ENCODE results near the gene BMP7.
"Not testable (repeated sequence)": the region's sequence is repeated elsewhere in the genome, so short reads cannot be mapped to it uniquely, and the experiment has no call there.

BMP7 gene

GRCh38 chr20:57199656-57200405 lies 66.6 kb downstream of the BMP7 start:
- Mint-ChIP-seq H3K27ac (no peak overlapping the region), H3K4me3 (no peak overlapping the region), H3K4me1 (ENCODE audit: low read depth) (no peaks in the 10 kb centered on the region)

GRCh38 chr20:57198132-57199072 lies 68.0 kb downstream of the BMP7 start:
- Mint-ChIP-seq H3K36me3 (ENCODE audit: low read depth) (no peaks in the 10 kb centered on the region), H3K4me1 (ENCODE audit: low read depth) (no peaks in the 10 kb centered on the region), H3K27me3 (peaks cover 19% of the 10 kb centered on the region), H3K4me3 (no peak overlapping the region), H3K27ac (no peak overlapping the region), H3K9me3 (no peaks in the 10 kb centered on the region)
- no peak for DNase-seq

More at GRCh38 chr20:57199656-57200405, 66.6 kb downstream of the BMP7 start:
- Mint-ChIP-seq H3K9me3 (no peaks in the 10 kb centered on the region), H3K27me3 (peaks cover 20% of the 10 kb centered on the region), H3K36me3 (ENCODE audit: low read depth) (no peaks in the 10 kb centered on the region)
- no peak for DNase-seq

GRCh38 chr20:57197352-57198131 lies 68.9 kb downstream of the BMP7 start:
- H3K9me3 Mint-ChIP-seq = no peaks in the 10 kb centered on the region
- no peak overlapping the region for H3K27ac Mint-ChIP-seq
- no peaks in the 10 kb centered on the region for H3K36me3 Mint-ChIP-seq (ENCODE audit: low read depth)
- no peak overlapping the region for H3K4me3 Mint-ChIP-seq
- peaks cover 19% of the 10 kb centered on the region for H3K27me3 Mint-ChIP-seq
- H3K4me1 Mint-ChIP-seq (ENCODE audit: low read depth) = no peaks in the 10 kb centered on the region
- no peak for DNase-seq

- Mint-ChIP-seq H3K36me3 (ENCODE audit: low read depth) (no peaks in the 10 kb centered on the region), H3K4me3 (no peak overlapping the region), H3K4me1 (ENCODE audit: low read depth) (no peaks in the 10 kb centered on the region), H3K9me3 (no peaks in the 10 kb centered on the region), H3K27me3 (peaks cover 16% of the 10 kb centered on the region), H3K27ac (no peak overlapping the region)
- DNase-seq = no peak
These were observed 70.9 kb downstream of the BMP7 start for GRCh38 chr20:57195469-57196100.

GRCh38 chr20:57195023-57195422 lies 71.4 kb downstream of the BMP7 start:
- Mint-ChIP-seq H3K4me1 (ENCODE audit: low read depth) (no peaks in the 10 kb centered on the region), H3K27ac (no peak overlapping the region), H3K36me3 (ENCODE audit: low read depth) (no peaks in the 10 kb centered on the region), H3K27me3 (peaks cover 16% of the 10 kb centered on the region), H3K4me3 (no peak overlapping the region), H3K9me3 (no peaks in the 10 kb centered on the region)
- DNase-seq = no peak

- no peak for DNase-seq
- Mint-ChIP-seq H3K9me3 (no peaks in the 10 kb centered on the region), H3K27me3 (peaks cover 16% of the 10 kb centered on the region), H3K4me1 (ENCODE audit: low read depth) (no peaks in the 10 kb centered on the region), H3K4me3 (no peak overlapping the region), H3K27ac (no peak overlapping the region), H3K36me3 (ENCODE audit: low read depth) (no peaks in the 10 kb centered on the region)
These were observed 72.3 kb downstream of the BMP7 start for GRCh38 chr20:57194154-57194553.

- no peaks in the 10 kb centered on the region for H3K4me1 Mint-ChIP-seq (ENCODE audit: low read depth)
- H3K27me3 Mint-ChIP-seq = peaks cover 16% of the 10 kb centered on the region
These were observed 73.3 kb downstream of the BMP7 start for GRCh38 chr20:57193094-57193493.

GRCh38 chr20:57192311-57192710 lies 74.1 kb downstream of the BMP7 start:
- H3K9me3 Mint-ChIP-seq = no peaks in the 10 kb centered on the region

More at GRCh38 chr20:57193094-57193493, 73.3 kb downstream of the BMP7 start:
- DNase-seq = no peak
- no peak overlapping the region for H3K27ac Mint-ChIP-seq
- H3K4me3 Mint-ChIP-seq = no peak overlapping the region
- no peaks in the 10 kb centered on the region for H3K9me3 Mint-ChIP-seq
- H3K36me3 Mint-ChIP-seq (ENCODE audit: low read depth) = no peaks in the 10 kb centered on the region

GRCh38 chr20:57191265-57191638 lies 75.2 kb downstream of the BMP7 start:
- H3K9me3 Mint-ChIP-seq; H3K4me3 Mint-ChIP-seq; H3K27ac Mint-ChIP-seq; DNase-seq; H3K4me1 Mint-ChIP-seq (ENCODE audit: low read depth); H3K27me3 Mint-ChIP-seq; H3K36me3 Mint-ChIP-seq (ENCODE audit: low read depth): not testable (repeated sequence)

More at GRCh38 chr20:57192311-57192710, 74.1 kb downstream of the BMP7 start:
- no peaks in the 10 kb centered on the region for H3K4me1 Mint-ChIP-seq (ENCODE audit: low read depth)
- H3K4me3 Mint-ChIP-seq = no peak overlapping the region
- no peak for DNase-seq
- H3K36me3 Mint-ChIP-seq (ENCODE audit: low read depth) = no peaks in the 10 kb centered on the region
- no peak overlapping the region for H3K27ac Mint-ChIP-seq
- peaks cover 11% of the 10 kb centered on the region for H3K27me3 Mint-ChIP-seq

GRCh38 chr20:57190536-57191264 lies 75.7 kb downstream of the BMP7 start:
- Mint-ChIP-seq H3K4me1 (ENCODE audit: low read depth) (no peaks in the 10 kb centered on the region), H3K4me3 (no peak overlapping the region), H3K27ac (no peak overlapping the region), H3K9me3 (no peaks in the 10 kb centered on the region), H3K36me3 (ENCODE audit: low read depth) (no peaks in the 10 kb centered on the region), H3K27me3 (peaks cover 2% of the 10 kb centered on the region)
- no peak for DNase-seq

- Mint-ChIP-seq H3K4me1 (ENCODE audit: low read depth) (no peaks in the 10 kb centered on the region), H3K4me3 (no peak overlapping the region), H3K36me3 (ENCODE audit: low read depth) (no peaks in the 10 kb centered on the region), H3K27ac (no peak overlapping the region), H3K9me3 (no peaks in the 10 kb centered on the region), H3K27me3 (no peaks in the 10 kb centered on the region)
- no peak for DNase-seq
These were observed 76.7 kb downstream of the BMP7 start for GRCh38 chr20:57189713-57190112.

- H3K27me3 Mint-ChIP-seq = peaks cover 2% of the 10 kb centered on the region
- H3K4me3 Mint-ChIP-seq = no peak overlapping the region
- H3K9me3 Mint-ChIP-seq = no peaks in the 10 kb centered on the region
- no peak for DNase-seq
- H3K4me1 Mint-ChIP-seq (ENCODE audit: low read depth) = no peaks in the 10 kb centered on the region
- H3K36me3 Mint-ChIP-seq (ENCODE audit: low read depth) = no peaks in the 10 kb centered on the region
- no peak overlapping the region for H3K27ac Mint-ChIP-seq
These were observed 77.8 kb downstream of the BMP7 start for GRCh38 chr20:57188576-57189079.

- H3K4me1 Mint-ChIP-seq (ENCODE audit: low read depth) = no peaks in the 10 kb centered on the region
- no peak overlapping the region for H3K4me3 Mint-ChIP-seq
- no peak for DNase-seq
- no peaks in the 10 kb centered on the region for H3K36me3 Mint-ChIP-seq (ENCODE audit: low read depth)
- peaks cover 2% of the 10 kb centered on the region for H3K27me3 Mint-ChIP-seq
- no peak overlapping the region for H3K27ac Mint-ChIP-seq
- H3K9me3 Mint-ChIP-seq = no peaks in the 10 kb centered on the region
These were observed 78.4 kb downstream of the BMP7 start for GRCh38 chr20:57188056-57188455.
